MM.1S (cell line): Measurements from ENCODE around the gene CYSTM1.

ENCODE experiments used
- DNase-seq: peaks from one replicate; pipeline ENCODE4 v3.0.0-alpha.2; 2015
- H2AFZ ChIP-seq: fragments of 300-600 bp; sonication (generic); 2 replicates; pipeline ENCODE4 v1.6.0; 2016; ENCODE audit warnings: antibody characterized with exemption, low read length
- H3F3A ChIP-seq: fragments of 300-600 bp; sonication (generic); 2 replicates; pipeline ENCODE4 v1.6.1; 2016; ENCODE audit warnings: mild to moderate bottlenecking, antibody characterized with exemption, low read length, moderate library complexity, mixed read lengths; ENCODE audit not compliant: insufficient read depth
- H3K27ac ChIP-seq: fragments of 300-600 bp; sonication (generic); 2 replicates; pipeline ENCODE4 v1.5.1; 2016; ENCODE audit warnings: mild to moderate bottlenecking, low read length
- H3K27me3 ChIP-seq: fragments of 300-600 bp; sonication (generic); replicated peaks from 2 replicates; pipeline ENCODE4 v1.6.0; 2016; ENCODE audit warnings: low read length; ENCODE audit not compliant: insufficient read depth
- H3K36me3 ChIP-seq: fragments of 300-600 bp; sonication (generic); replicated peaks from 2 replicates; pipeline ENCODE4 v1.6.1; 2016; ENCODE audit warnings: mild to moderate bottlenecking, low read length, mixed read lengths; ENCODE audit not compliant: insufficient read depth
- H3K4me1 ChIP-seq: fragments of 300-600 bp; sonication (generic); 2 replicates; pipeline ENCODE4 v1.6.1; 2016; ENCODE audit warnings: low read length, mixed read lengths
- H3K4me2 ChIP-seq: fragments of 300-600 bp; sonication (generic); 2 replicates; pipeline ENCODE4 v1.6.0; 2016; ENCODE audit warnings: low read depth, low read length
- H3K4me3 ChIP-seq: fragments of 300-600 bp; sonication (generic); 2 replicates; pipeline ENCODE4 v1.5.1; 2016; ENCODE audit warnings: low read length, mixed read lengths
- H3K79me2 ChIP-seq: fragments of 300-600 bp; sonication (generic); 2 replicates; pipeline ENCODE4 v1.6.1; 2016; ENCODE audit warnings: mixed run types, low read length, mixed read lengths
- H3K9ac ChIP-seq: fragments of 300-600 bp; sonication (generic); 2 replicates; pipeline ENCODE4 v1.6.1; 2016; ENCODE audit warnings: low read length, mixed read lengths
- H3K9me2 ChIP-seq: fragments of 300-600 bp; sonication (generic); replicated peaks from 2 replicates; pipeline ENCODE4 v1.6.1; 2016; ENCODE audit warnings: mild to moderate bottlenecking, low read length, mixed read lengths; ENCODE audit not compliant: insufficient read depth
- H3K9me3 ChIP-seq: fragments of 300-600 bp; sonication (generic); replicated peaks from 2 replicates; pipeline ENCODE4 v1.6.1; 2016; ENCODE audit warnings: mild to moderate bottlenecking, low read length, mixed read lengths; ENCODE audit not compliant: insufficient read depth
- H4K20me1 ChIP-seq: fragments of 300-600 bp; sonication (generic); 2 replicates; pipeline ENCODE4 v1.6.1; 2016; ENCODE audit warnings: mild to moderate bottlenecking, low read length, moderate library complexity, mixed read lengths; ENCODE audit not compliant: insufficient read depth
- CTCF ChIP-seq: fragments of 300-600 bp; sonication (generic); IDR thresholded peaks from 2 replicates; pipeline ENCODE4 v1.5.1; 2016; ENCODE audit warnings: antibody characterized with exemption, low read length, mixed read lengths
- EZH2 ChIP-seq: fragments of 300-600 bp; sonication (generic); optimal IDR thresholded peaks from 2 replicates; pipeline ENCODE3; 2017; ENCODE audit warnings: low read depth, mild to moderate bottlenecking, antibody characterized with exemption, low read length, mixed read lengths
- EZH2phosphoT487 ChIP-seq: fragments of 300-600 bp; sonication (generic); IDR thresholded peaks from 2 replicates; pipeline ENCODE4 v1.6.1; 2018; ENCODE audit warnings: antibody characterized with exemption, low read length

The CYSTM1 gene

DNA sequence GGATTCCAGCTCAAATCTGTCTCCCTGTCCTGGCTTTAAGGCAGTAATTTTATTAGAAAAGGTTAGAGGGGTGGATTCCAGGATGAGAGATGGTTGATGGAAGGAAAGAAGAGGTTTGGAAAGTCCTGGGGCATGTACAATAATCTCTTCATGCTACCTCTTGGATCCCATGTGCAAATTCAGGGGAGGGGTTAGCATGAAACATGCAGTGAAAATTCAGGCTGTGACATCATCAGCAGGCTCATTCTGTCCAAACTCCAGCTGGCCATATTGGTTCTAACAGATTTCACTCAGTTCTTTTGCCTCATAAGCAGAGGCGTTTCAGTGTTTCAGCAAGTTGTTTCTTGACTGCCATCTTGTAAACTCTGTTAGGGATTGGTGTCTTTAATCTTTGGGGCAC, 55.4 kb downstream of the CYSTM1 start:
- no peaks in the 10 kb centered on the region for H3F3A ChIP-seq
- H3K27ac ChIP-seq, result no peak overlapping the region
- no peaks in the 10 kb centered on the region for H3K79me2 ChIP-seq
- no peaks in the 10 kb centered on the region for H3K9me2 ChIP-seq
- H4K20me1 ChIP-seq, result no peaks in the 10 kb centered on the region
- H3K4me2 ChIP-seq, result no peak overlapping the region
- no peak overlapping the region for H3K9ac ChIP-seq
- no peaks in the 10 kb centered on the region for H3K4me1 ChIP-seq
- no peaks in the 10 kb centered on the region for H3K9me3 ChIP-seq
- TF ChIP-seq EZH2phosphoT487, result no peak
- TF ChIP-seq CTCF, result no peak
- no peak for TF ChIP-seq EZH2
- no peak overlapping the region for H2AFZ ChIP-seq
- H3K36me3 ChIP-seq, result no peaks in the 10 kb centered on the region
- H3K4me3 ChIP-seq, result no peak overlapping the region
- DNase-seq, result no peak
- H3K27me3 ChIP-seq, result no peaks in the 10 kb centered on the region

- Histone ChIP-seq H3K4me1 (no peaks in the 10 kb centered on the region), H2AFZ (no peak overlapping the region), H3F3A (no peaks in the 10 kb centered on the region), H4K20me1 (no peaks in the 10 kb centered on the region), H3K9me3 (no peaks in the 10 kb centered on the region), H3K27ac (no peak overlapping the region), H3K9ac (no peak overlapping the region), H3K36me3 (no peaks in the 10 kb centered on the region), H3K9me2 (no peaks in the 10 kb centered on the region), H3K79me2 (no peaks in the 10 kb centered on the region), H3K4me2 (no peak overlapping the region), H3K4me3 (no peak overlapping the region), H3K27me3 (no peaks in the 10 kb centered on the region)
- no peak for TF ChIP-seq CTCF
- DNase-seq, result no peak
Measured at GRCh38 chr5:140232731-140233130, 57.7 kb downstream of the CYSTM1 start.

GRCh38 chr5:140234377-140234989, 59.5 kb downstream of the CYSTM1 start:
- no peak overlapping the region for H3K9ac ChIP-seq
- no peaks in the 10 kb centered on the region for H3K9me2 ChIP-seq
- H4K20me1 ChIP-seq, result no peaks in the 10 kb centered on the region
- H3K4me1 ChIP-seq, result no peaks in the 10 kb centered on the region
- H3K4me3 ChIP-seq, result no peak overlapping the region
- no peaks in the 10 kb centered on the region for H3K9me3 ChIP-seq
- H3K27me3 ChIP-seq, result no peaks in the 10 kb centered on the region
- no peaks in the 10 kb centered on the region for H3F3A ChIP-seq
- TF ChIP-seq EZH2phosphoT487 (no peak), CTCF (no peak), EZH2 (no peak)
- no peak for DNase-seq
- no peak overlapping the region for H3K4me2 ChIP-seq
- H3K36me3 ChIP-seq, result no peaks in the 10 kb centered on the region
- H3K27ac ChIP-seq, result no peak overlapping the region
- H2AFZ ChIP-seq, result no peak overlapping the region
- no peaks in the 10 kb centered on the region for H3K79me2 ChIP-seq
